Measurements from ENCODE around the gene ERC1. TPM values are rescaled to one million over a fixed set of nuclear protein-coding genes. Genes with fewer than 3 reads are reported as not detected.

The ERC1 gene
- total RNA-seq, 1 donor from 2014 or later = 43.0 TPM

- ATAC-seq (no peak), DNase-seq (no peak)
- intact Hi-C loops (cut with micrococcal nuclease) = no loop called here
Observed at GRCh38 chr12:1434296-1434955, 443.4 kb downstream of the ERC1 start.

DNA sequence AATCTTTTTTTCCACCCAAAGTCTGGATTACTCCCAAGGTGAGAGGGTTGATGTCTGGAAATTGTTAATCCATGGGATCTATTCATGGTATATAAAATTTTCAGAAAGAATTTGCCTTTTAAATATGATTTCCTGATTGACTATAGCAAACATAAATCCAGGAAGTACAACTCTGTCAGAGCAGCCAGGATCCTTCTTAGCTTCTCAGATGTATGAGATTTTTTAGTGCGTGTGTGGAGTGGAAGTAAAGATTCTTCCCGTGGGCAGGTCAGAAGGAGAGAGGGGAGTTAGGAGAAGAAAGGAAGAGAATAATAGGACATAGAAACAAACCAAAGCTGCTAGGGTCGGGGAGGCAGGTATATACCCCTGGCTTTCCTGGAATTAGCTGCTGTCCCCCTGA is 444.0 kb downstream of the ERC1 start:
- ATAC-seq (no peak), DNase-seq (no peak)
- intact Hi-C loops (cut with micrococcal nuclease) = no loop called here

- ATAC-seq = no peak
- intact Hi-C loops (cut with micrococcal nuclease) = no loop called here
- DNase-seq = no peak
Observed at GRCh38 chr12:1435456-1435855, 444.4 kb downstream of the ERC1 start.

GRCh38 chr12:1436015-1436414 is 445.0 kb downstream of the ERC1 start:
- peak; percentile 72 for ATAC-seq
- intact Hi-C loops (cut with micrococcal nuclease) = no loop called here
- peak; percentile 47 for DNase-seq

DNA sequence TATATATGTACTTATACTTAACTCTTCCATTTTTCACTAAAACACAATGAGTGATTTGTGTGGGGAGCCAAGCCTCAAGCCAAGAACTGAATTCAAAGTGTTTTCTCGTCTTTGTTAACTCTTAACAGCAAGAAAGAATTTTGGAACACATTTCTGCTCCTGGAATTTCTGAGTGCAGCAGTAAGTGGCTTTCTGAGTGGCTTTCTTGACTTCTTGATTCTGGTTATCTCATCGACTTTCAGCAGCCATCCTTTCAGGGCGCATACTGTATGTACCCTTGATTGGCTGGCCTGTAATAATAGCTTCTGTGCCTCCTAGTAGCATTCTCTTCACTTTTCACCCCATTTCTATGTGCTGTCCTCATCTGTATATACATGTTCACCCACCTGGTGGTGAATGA is 446.0 kb downstream of the ERC1 start:
- intact Hi-C loops (cut with micrococcal nuclease) = no loop called here
- DNase-seq (no peak), ATAC-seq (no peak)

DNA sequence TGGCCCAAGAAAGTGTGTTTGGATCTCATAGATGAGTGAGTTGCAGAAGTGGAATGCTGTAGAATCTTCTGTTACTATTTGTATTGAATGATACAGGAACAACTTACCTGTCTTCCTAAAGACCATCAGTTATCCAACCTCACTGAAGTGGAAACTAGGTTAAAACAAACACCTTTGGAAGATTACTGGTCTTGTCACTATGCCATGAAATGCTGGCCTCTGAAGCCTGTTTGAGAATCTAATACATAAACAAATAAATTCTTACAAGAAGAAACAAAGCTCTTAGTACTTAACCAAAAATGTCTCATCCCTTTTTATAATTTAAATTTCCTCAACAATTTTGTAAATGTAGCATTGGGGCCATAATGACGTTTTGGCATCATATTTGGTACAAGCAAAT is 448.2 kb downstream of the ERC1 start:
- no peak for ATAC-seq
- DNase-seq = no peak
- intact Hi-C loops (cut with micrococcal nuclease) = no loop called here

GRCh38 chr12:1439687-1440086 is 448.7 kb downstream of the ERC1 start:
- DNase-seq (no peak), ATAC-seq (no peak)
- intact Hi-C loops (cut with micrococcal nuclease) = no loop called here

GRCh38 chr12:1443421-1444141 is 452.6 kb downstream of the ERC1 start:
- intact Hi-C loops (cut with micrococcal nuclease) = no loop called here
- peak; percentile 71 for ATAC-seq
- DNase-seq = peak; percentile 26

GRCh38 chr12:1444142-1444516 is 453.1 kb downstream of the ERC1 start:
- ATAC-seq (peak; percentile 31), DNase-seq (no peak)
- intact Hi-C loops (cut with micrococcal nuclease) = no loop called here

DNA sequence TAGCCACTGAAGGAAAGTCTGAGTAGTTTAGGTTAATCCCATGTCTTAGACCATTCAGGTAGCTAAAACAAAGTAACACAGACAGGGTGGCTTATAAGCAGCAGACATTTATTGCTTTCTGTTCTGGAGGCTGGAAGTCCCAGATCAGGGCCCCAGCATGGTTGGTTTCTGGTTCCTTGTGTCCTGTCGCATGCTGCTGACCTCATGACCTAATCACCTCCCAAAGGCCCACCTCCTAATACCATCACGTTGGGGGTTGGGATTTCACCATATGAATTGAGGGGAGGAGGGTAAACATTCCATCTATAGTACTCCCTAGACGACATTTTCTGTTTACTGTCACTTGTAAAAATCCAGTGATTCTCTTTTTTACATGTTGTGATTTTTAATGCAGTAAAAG is 454.8 kb downstream of the ERC1 start:
- intact Hi-C loops (cut with micrococcal nuclease) = no loop called here
- ATAC-seq (no peak), DNase-seq (no peak)

GRCh38 chr12:1448336-1448735 is 457.3 kb downstream of the ERC1 start:
- ATAC-seq = no peak
- intact Hi-C loops (cut with micrococcal nuclease) = no loop called here
- DNase-seq = no peak

- intact Hi-C loops (cut with micrococcal nuclease) = no loop called here
- DNase-seq = no peak
- no peak for ATAC-seq
Observed at GRCh38 chr12:1453810-1454209, 462.8 kb downstream of the ERC1 start.

DNA sequence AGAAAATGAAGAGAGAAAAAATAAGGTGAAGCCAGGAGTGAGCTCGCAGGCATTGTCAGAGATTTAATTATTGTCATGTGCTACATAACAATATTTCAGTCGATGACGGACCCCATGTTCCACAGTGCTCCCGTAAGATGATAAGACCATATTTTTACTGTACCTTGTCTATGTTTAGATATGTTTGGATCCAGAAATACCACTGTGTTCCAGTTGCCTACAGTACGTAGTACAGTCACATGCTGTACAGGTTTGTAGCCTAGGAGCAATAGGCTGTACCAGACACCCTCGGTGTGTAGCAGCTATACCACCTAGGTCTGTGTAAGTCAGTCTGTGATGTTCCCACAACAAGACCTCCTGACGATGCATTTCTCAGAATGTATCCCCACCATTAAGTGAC is 465.9 kb downstream of the ERC1 start:
- intact Hi-C loops (cut with micrococcal nuclease) = no loop called here
- DNase-seq (no peak), ATAC-seq (peak; percentile 90)

DNA sequence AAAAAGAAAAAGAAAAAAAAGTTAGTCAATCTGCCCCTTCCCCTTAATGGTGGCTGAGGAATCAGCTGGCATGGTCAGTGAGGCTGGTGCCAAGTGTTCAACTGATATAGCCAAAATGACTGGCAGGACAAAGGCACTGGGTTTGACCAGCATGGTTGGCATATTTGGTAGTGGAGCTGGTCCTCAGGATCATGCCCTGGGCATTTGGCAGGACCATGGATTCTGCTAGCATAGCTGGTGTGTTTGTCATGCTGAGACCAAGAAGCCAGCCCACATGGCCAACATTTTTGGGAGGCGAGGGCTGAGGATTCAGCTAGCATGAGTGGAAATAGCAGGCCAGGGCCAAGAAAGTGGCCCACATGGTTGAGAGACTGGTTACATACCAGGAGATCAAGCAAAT is 466.9 kb downstream of the ERC1 start:
- peak; percentile 73 for ATAC-seq
- DNase-seq = no peak
- intact Hi-C loops (cut with micrococcal nuclease) = no loop called here

DNA sequence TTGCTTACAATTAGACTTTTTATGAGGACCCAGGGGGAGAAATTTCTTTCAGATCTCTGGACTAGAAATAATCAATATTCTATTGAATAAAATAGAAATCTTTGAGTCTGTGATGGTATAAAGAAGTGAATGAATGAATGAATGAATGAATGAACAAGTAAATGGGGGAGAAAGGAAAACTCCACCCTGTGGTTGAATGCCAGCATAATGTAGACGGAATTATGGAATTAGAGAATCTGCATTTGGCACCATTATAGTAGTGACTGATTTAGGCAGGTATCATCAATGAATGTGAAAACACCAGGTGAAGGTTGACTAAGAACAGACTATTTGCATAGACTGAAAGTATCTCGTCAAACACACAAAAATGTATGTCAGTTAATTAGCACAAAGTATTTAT is 468.3 kb downstream of the ERC1 start:
- intact Hi-C loops (cut with micrococcal nuclease) = no loop called here
- ATAC-seq (no peak), DNase-seq (no peak)

- DNase-seq (no peak), ATAC-seq (peak; percentile 60)
- intact Hi-C loops (cut with micrococcal nuclease) = no loop called here
Observed at GRCh38 chr12:1463073-1463905, 472.3 kb downstream of the ERC1 start.

- no peak for DNase-seq
- no peak for ATAC-seq
- intact Hi-C loops (cut with micrococcal nuclease) = no loop called here
Observed at GRCh38 chr12:1464925-1465324, 473.9 kb downstream of the ERC1 start.

GRCh38 chr12:1465990-1466389 is 475.0 kb downstream of the ERC1 start:
- intact Hi-C loops (cut with micrococcal nuclease) = no loop called here
- DNase-seq (no peak), ATAC-seq (no peak)

DNA sequence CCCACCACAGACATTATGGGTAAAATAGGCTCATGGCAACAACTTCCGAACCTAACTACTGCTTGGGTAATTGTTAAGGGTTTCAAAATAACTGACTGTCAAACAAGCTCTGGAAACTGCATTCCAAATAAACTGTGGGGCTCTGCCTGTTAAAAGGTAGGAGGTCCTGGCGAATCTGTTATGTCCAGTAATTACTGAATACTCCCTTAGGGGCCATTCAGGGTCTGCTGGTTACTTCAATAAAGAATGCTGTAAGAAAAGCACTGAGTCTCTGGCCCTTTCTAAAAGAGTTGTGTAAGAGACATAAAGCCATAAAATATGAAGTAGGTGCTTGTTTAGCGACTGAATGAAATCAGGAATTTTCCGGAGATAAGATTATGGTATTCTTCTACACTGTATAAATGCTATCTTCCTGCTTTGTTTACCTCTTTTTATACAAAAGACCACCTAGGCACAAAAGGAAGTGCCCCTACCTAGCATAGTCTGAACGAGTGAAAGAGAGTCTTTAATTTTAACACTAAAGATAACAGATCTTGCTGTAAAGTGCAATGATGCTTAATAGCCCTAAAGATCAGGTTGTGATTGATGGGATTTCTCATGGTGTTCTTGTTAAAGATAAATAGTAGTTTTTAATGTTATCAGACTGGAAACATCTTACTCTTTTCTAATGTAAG is 475.6 kb downstream of the ERC1 start:
- intact Hi-C loops (cut with micrococcal nuclease) = no loop called here
- DNase-seq = no peak
- ATAC-seq = no peak

DNA sequence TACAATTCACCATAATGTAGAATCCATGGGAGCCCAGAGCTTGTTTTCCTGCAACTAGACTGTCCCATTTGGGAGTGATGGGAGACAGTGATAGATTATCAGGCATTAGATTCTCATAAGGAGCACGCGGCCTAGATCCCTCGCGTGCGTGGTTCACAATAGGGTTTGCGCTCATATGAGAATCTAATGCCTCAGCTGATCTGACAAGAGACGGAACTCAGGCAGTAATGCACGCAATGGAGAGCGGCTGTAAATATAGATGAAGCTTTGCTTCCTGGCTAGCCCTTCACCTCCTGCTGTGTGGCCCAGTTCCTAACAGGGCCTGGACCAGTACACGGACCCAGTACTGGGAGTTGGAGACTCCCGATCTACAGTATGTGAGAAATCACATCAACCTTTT is 476.7 kb downstream of the ERC1 start:
- no peak for ATAC-seq
- DNase-seq = no peak
- intact Hi-C loops (cut with micrococcal nuclease) = no loop called here
